Hepatocyte (in vitro differentiated cells): Measurements from ENCODE around the gene PRKG1. TPM values are rescaled to one million over a fixed set of nuclear protein-coding genes. Genes with fewer than 3 reads are reported as not detected.

Experiments used
- DNase-seq: peaks from one replicate; pipeline ENCODE4 v3.0.0-alpha.2; 2016; ENCODE audit warnings: low spot score
- H2AFZ ChIP-seq: fragments of 200-600 bp; sonication (generic); 2 replicates; pipeline ENCODE4 v1.6.0; 2016; ENCODE audit warnings: antibody characterized with exemption, mild to moderate bottlenecking
- H3K27ac ChIP-seq: fragments of 200-600 bp; sonication (generic); 2 replicates; pipeline ENCODE4 v1.5.1; 2016; ENCODE audit warnings: mild to moderate bottlenecking
- H3K27me3 ChIP-seq: fragments of 200-600 bp; sonication (generic); 2 replicates; pipeline ENCODE4 v1.6.1; 2016
- H3K36me3 ChIP-seq: fragments of 200-600 bp; sonication (generic); replicated peaks from 2 replicates; pipeline ENCODE4 v1.5.1; 2016; ENCODE audit warnings: low read depth; ENCODE audit not compliant: insufficient read depth
- H3K4me1 ChIP-seq: fragments of 200-600 bp; sonication (generic); 2 replicates; pipeline ENCODE4 v1.5.1; 2016; ENCODE audit warnings: mild to moderate bottlenecking, moderate library complexity; ENCODE audit not compliant: insufficient read depth
- H3K4me2 ChIP-seq: fragments of 200-600 bp; sonication (generic); 2 replicates; pipeline ENCODE4 v1.6.0; 2016
- H3K4me3 ChIP-seq: fragments of 200-600 bp; sonication (generic); 2 replicates; pipeline ENCODE4 v1.5.1; 2016; ENCODE audit warnings: mild to moderate bottlenecking
- H3K79me2 ChIP-seq: fragments of 200-600 bp; sonication (generic); 2 replicates; pipeline ENCODE4 v1.6.0; 2017; ENCODE audit warnings: mild to moderate bottlenecking
- H3K9me2 ChIP-seq: fragments of 200-600 bp; sonication (generic); replicated peaks from 2 replicates; pipeline ENCODE4 v1.6.0; 2017; ENCODE audit warnings: mild to moderate bottlenecking; ENCODE audit not compliant: insufficient read depth
- H3K9me3 ChIP-seq: fragments of 200-600 bp; sonication (generic); 2 replicates; pipeline ENCODE4 v1.5.1; 2016; ENCODE audit warnings: low read depth, mild to moderate bottlenecking
- H4K20me1 ChIP-seq: fragments of 200-600 bp; sonication (generic); 2 replicates; pipeline ENCODE4 v1.6.0; 2016; ENCODE audit warnings: mild to moderate bottlenecking; ENCODE audit not compliant: insufficient read depth, poor library complexity, severe bottlenecking
- CTCF ChIP-seq: fragments of 200-600 bp; sonication (generic); IDR thresholded peaks from 2 replicates; pipeline ENCODE4 v1.5.1; 2016; ENCODE audit warnings: antibody characterized with exemption, mild to moderate bottlenecking; ENCODE audit not compliant: poor library complexity
- EZH2 ChIP-seq: fragments of 200-600 bp; sonication (generic); IDR thresholded peaks from 2 replicates; pipeline ENCODE4 v1.6.1; 2016; ENCODE audit warnings: antibody characterized with exemption, mild to moderate bottlenecking, borderline replicate concordance
- EZH2phosphoT487 ChIP-seq: fragments of 200-600 bp; sonication (generic); IDR thresholded peaks from one replicate; pipeline ENCODE4 v1.6.1; 2018; ENCODE audit warnings: antibody characterized with exemption, mild to moderate bottlenecking, low read depth, moderate library complexity; ENCODE audit not compliant: unreplicated experiment, severe bottlenecking
- WGBS: methylation state at CpG from one replicate; pipeline ENCODE4 v1.1.6; 2016; ENCODE audit warnings: low lambda C conversion rate; ENCODE audit errors: missing lambda C conversion rate; 5-methylcytosine and 5-hydroxymethylcytosine counted together
- polyA plus RNA-seq: library from polyadenylated mRNA; unstranded; fragments of >200 nt; fragmentation: Nextera tagmentation; extraction: Ambion mirVana; gene quantifications from 2 replicates; pipeline ENCODE4 v1.2.1, GENCODE V29; 2016
- total RNA-seq: library from RNA; depleted of rRNA; stranded (reverse); fragments of >200 nt; gene quantifications from 2 replicates; pipeline ENCODE4 v1.2.3, GENCODE V29; 2014

PRKG1 gene
- total and polyA plus RNA-seq, 2 experiments from 2014 or later = 4.0 to 8.1 TPM

DNA sequence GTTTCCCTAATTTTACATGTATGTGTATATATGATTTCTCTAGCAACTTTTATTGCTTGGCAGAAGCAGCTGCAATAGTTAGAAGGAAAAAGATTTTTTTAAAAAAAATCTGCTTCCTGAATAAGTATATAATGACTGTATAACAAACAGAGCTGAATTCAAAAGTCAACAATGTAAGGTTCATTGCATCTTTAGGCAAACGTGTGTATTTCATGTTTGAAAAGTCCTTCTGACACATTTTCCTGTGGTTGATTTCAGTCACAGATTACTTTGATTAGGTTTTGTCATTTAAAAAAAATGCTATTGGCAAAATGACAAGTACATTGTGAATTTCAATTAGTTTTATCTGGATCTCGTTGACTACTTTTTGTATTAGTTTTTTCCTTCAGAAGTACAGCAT, 394.1 kb downstream of the PRKG1 start:
- H3K27me3 ChIP-seq = no peaks in the 10 kb centered on the region
- DNase-seq = no peak
- 61% methylated on average over 2 of the region's 2 CpGs for WGBS

GRCh38 chr10:51469686-51470085, 395.4 kb downstream of the PRKG1 start:
- Histone ChIP-seq H3K4me1 (no peaks in the 10 kb centered on the region), H4K20me1 (no peaks in the 10 kb centered on the region), H3K9me2 (no peaks in the 10 kb centered on the region), H3K36me3 (no peaks in the 10 kb centered on the region), H3K9me3 (no peaks in the 10 kb centered on the region), H2AFZ (no peak overlapping the region), H3K4me2 (no peak overlapping the region), H3K4me3 (no peak overlapping the region), H3K27ac (no peak overlapping the region), H3K27me3 (no peaks in the 10 kb centered on the region), H3K79me2 (no peaks in the 10 kb centered on the region)
- no peak for TF ChIP-seq EZH2
- no peak for TF ChIP-seq EZH2phosphoT487
- TF ChIP-seq CTCF = no peak
- no peak for DNase-seq
- 94% methylated on average over 2 of the region's 2 CpGs for WGBS

More for the DNA sequence above, 394.1 kb downstream of the PRKG1 start:
- Histone ChIP-seq H3K36me3 (no peaks in the 10 kb centered on the region), H2AFZ (no peak overlapping the region), H3K9me2 (no peaks in the 10 kb centered on the region), H3K4me2 (no peak overlapping the region), H4K20me1 (no peaks in the 10 kb centered on the region), H3K4me3 (no peak overlapping the region), H3K27ac (no peak overlapping the region), H3K4me1 (no peaks in the 10 kb centered on the region), H3K79me2 (no peaks in the 10 kb centered on the region), H3K9me3 (no peaks in the 10 kb centered on the region)
- TF ChIP-seq EZH2phosphoT487 (no peak), EZH2 (no peak), CTCF (no peak)

DNA sequence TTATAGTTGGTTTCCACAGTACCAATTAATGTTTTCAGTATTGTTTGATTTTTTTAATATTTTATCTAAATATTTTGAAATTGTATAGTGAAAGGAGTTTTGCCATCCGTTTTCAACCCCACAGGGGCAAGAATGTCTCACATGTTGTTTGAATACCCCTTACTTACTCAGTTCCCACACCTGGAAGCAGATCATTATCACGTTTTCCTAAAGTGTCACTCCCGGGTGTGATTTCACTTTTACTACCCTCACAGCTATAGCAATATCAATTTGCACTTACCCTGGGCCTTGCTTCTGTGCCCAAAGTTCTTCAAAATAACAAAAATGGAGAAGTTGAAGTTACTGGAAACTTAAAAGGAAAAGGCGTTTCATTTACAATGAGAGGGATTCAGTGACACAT, 397.0 kb downstream of the PRKG1 start:
- H3K4me2 ChIP-seq = no peak overlapping the region
- H3K27ac ChIP-seq = no peak overlapping the region
- no peaks in the 10 kb centered on the region for H3K36me3 ChIP-seq
- no peaks in the 10 kb centered on the region for H3K27me3 ChIP-seq
- DNase-seq = no peak
- no peak overlapping the region for H3K4me3 ChIP-seq
- H2AFZ ChIP-seq = no peak overlapping the region
- no peaks in the 10 kb centered on the region for H3K9me2 ChIP-seq
- 47% methylated on average over 4 of the region's 4 CpGs for WGBS
- no peaks in the 10 kb centered on the region for H3K4me1 ChIP-seq
- no peaks in the 10 kb centered on the region for H3K79me2 ChIP-seq
- no peaks in the 10 kb centered on the region for H4K20me1 ChIP-seq
- TF ChIP-seq CTCF (no peak), EZH2 (no peak), EZH2phosphoT487 (no peak)
- no peaks in the 10 kb centered on the region for H3K9me3 ChIP-seq

DNA sequence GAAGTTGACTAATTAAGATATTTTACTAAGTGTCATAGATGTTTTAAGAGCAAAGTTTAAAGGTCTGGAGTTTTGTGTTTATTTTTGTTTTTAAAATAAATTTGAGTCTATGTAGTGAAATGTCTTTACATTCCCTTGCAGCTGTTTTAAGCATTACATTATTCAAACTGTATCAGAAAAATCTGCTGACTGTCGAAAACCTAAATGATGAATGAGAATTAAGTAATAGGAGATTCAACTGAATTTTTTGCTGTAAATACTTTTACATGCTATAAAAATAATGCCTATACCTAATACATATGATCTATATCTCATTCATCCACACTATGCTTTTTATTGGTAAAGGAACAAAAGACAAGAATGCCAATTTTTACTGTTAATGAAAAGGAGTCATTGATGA, 397.9 kb downstream of the PRKG1 start:
- H3K36me3 ChIP-seq = no peaks in the 10 kb centered on the region
- H3K27ac ChIP-seq = no peak overlapping the region
- H3K9me3 ChIP-seq = no peaks in the 10 kb centered on the region
- no peak overlapping the region for H2AFZ ChIP-seq
- H3K4me3 ChIP-seq = no peak overlapping the region
- no peak for TF ChIP-seq CTCF
- TF ChIP-seq EZH2phosphoT487 = no peak
- no peak for TF ChIP-seq EZH2
- WGBS = 56% methylated on average over 1 of the region's 1 CpG
- H3K4me1 ChIP-seq = no peaks in the 10 kb centered on the region
- no peaks in the 10 kb centered on the region for H3K27me3 ChIP-seq
- H3K4me2 ChIP-seq = no peak overlapping the region
- no peaks in the 10 kb centered on the region for H3K9me2 ChIP-seq
- H3K79me2 ChIP-seq = no peaks in the 10 kb centered on the region
- no peak for DNase-seq
- no peaks in the 10 kb centered on the region for H4K20me1 ChIP-seq
